Subcutaneous abdominal adipose tissue (tissue), 5 donors: Measurements from ENCODE around the gene DNPEP.
A peak's percentile ranks its signal among the peaks of the same experiment; 100 is the strongest.
"Not testable (repeated sequence)": the region's sequence is repeated elsewhere in the genome, so short reads cannot be mapped to it uniquely, and the experiment has no call there.

Source experiments
- H3K27ac ChIP-seq: one replicate; pipeline ENCODE4 v1.7.0; 2013; ENCODE audit warnings: low read depth, mild to moderate bottlenecking, inconsistent platforms, low read length, moderate library complexity
- H3K27me3 ChIP-seq, 5 donors: one replicate each; pipeline ENCODE4 v1.7.0; 2013; ENCODE audit warnings: low read length in 5 of 5, inconsistent platforms in 1 of 5; ENCODE audit not compliant: control insufficient read depth in 5 of 5, insufficient read depth in 4 of 5
- H3K36me3 ChIP-seq, 5 donors: one replicate each; pipeline ENCODE4 v1.7.0; 2013; ENCODE audit warnings: low read length in 5 of 5; ENCODE audit not compliant: control insufficient read depth in 5 of 5, insufficient read depth in 5 of 5
- H3K4me1 ChIP-seq, 5 donors: one replicate each; pipeline ENCODE4 v1.7.0; 2013; ENCODE audit warnings: low read length in 5 of 5, mild to moderate bottlenecking in 3 of 5, moderate library complexity in 1 of 5; ENCODE audit not compliant: control insufficient read depth in 5 of 5, insufficient read depth in 5 of 5
- H3K4me3 ChIP-seq, 5 donors: one replicate each; pipeline ENCODE4 v1.7.0; 2013; ENCODE audit warnings: low read length in 5 of 5, low read depth in 1 of 5
- H3K9ac ChIP-seq, 5 donors: one replicate each; pipeline ENCODE4 v1.7.0; 2013; ENCODE audit warnings: low read length in 5 of 5, mild to moderate bottlenecking in 4 of 5, moderate library complexity in 3 of 5
- H3K9me3 ChIP-seq, 5 donors: one replicate each; pipeline ENCODE4 v1.7.0; 2013; ENCODE audit warnings: low read length in 5 of 5; ENCODE audit not compliant: control insufficient read depth in 5 of 5
- donor health status: healthy.
- donor health status: healthy.
- donor health status: healthy.
- donor health status: healthy.
- donor health status: healthy.

Gene DNPEP

DNA sequence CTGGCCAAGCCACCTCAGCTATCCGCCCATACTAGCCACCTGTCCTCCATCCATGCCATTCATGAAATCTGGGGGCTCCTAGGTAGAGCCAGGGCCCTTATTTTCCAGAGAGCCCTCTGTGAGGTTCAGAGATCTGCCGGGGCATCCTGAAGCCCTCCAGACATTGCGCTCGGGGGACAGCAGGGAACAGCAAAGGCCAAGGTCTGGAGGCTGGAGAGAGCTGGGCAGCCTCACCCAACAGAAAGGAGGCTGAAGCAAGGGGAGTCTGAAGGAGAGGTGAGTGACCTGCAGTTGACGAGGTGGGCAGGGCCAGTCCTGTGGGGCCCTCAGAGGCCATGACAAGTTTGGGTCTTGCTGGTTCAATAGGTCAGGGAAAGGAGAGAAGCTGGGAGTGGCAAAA lies 21.9 kb upstream of the DNPEP start:
- peaks cover 0 to 6% (median 2%) of the 10 kb centered on the region in 5 donors for H3K27me3 ChIP-seq
- no peak overlapping the region for H3K9ac ChIP-seq
- no peak overlapping the region for H3K27ac ChIP-seq
- peaks cover 0 to 8% (median 4%) of the 10 kb centered on the region in 5 donors for H3K9me3 ChIP-seq
- H3K36me3 ChIP-seq = no peaks in the 10 kb centered on the region
- no peak overlapping the region for H3K4me3 ChIP-seq
- no peaks in the 10 kb centered on the region for H3K4me1 ChIP-seq

DNA sequence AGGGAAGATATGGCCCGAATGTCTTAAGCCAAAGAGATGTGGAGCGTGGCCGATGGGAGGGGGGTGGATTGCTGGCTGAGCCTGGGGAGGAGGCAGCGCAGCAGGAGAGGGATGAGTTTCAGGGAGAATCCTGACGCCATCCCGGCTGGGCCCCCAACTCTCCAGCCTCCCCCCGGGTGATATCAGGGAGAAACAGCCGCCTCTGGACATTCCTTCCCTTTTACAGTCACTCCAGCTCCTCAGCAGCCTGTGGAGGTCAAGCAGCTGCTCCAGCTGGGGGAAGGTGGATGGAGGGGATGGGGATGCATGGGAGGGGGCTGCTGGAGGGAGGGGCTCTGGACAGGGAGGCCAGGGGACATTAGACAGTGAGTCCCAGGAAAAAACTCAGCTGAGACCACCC lies 20.9 kb upstream of the DNPEP start:
- Histone ChIP-seq H3K36me3 (no peaks in the 10 kb centered on the region), H3K9me3 (peaks cover 0 to 8% (median 4%) of the 10 kb centered on the region in 5 donors), H3K27ac (no peak overlapping the region), H3K9ac (no peak overlapping the region), H3K4me1 (no peaks in the 10 kb centered on the region), H3K27me3 (peaks cover 0 to 6% (median 4%) of the 10 kb centered on the region in 5 donors), H3K4me3 (no peak overlapping the region)

DNA sequence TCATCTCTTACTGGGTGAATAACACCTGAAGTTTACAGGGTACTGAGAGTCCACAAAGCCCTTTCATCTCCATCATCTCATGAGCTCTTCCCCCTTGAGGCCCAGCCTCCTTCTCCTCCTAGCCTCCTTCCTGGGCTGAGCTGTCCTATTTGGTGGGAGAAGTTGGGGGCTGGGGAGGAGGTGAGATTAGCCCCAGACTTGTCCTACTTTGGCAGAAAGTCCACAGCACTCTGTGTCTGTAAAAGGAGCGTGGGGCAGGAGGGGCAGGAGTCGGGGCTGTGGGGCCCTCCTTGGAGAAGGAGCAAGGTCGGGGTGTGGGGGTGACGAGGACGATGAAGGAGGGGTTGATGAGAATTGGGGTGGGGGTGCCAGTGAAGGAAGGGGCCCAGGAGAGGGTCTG lies 20.5 kb upstream of the DNPEP start:
- H3K9me3 ChIP-seq = peaks cover 0 to 6% (median 2%) of the 10 kb centered on the region in 5 donors
- no peak overlapping the region for H3K27ac ChIP-seq
- peaks cover 0 to 6% (median 3%) of the 10 kb centered on the region in 5 donors for H3K27me3 ChIP-seq
- H3K4me3 ChIP-seq = no peak overlapping the region
- no peaks in the 10 kb centered on the region for H3K4me1 ChIP-seq
- no peaks in the 10 kb centered on the region for H3K36me3 ChIP-seq
- H3K9ac ChIP-seq = no peak overlapping the region

DNA sequence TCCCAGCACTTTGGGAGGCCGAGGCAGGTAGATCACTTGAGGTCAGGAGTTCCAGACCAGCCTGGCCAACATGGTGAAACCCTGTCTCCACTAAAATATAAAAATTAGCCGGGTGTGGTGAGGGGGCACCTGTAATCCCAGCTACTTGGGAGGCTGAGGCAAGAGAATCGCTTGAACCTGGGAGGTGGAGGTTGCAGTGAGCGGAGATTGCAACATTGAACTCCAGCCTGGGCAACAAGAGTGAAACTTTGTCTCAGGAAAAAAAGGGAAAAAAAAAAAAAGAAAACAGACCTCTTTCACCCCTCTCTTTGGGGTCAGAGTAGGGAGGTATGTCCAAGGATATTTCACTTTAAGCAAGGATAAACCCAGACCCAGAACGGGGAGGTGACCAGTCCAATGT lies 19.6 kb upstream of the DNPEP start:
- not testable (repeated sequence) for H3K4me1 ChIP-seq, H3K27me3 ChIP-seq, H3K9ac ChIP-seq, H3K9me3 ChIP-seq, H3K4me3 ChIP-seq, H3K36me3 ChIP-seq, H3K27ac ChIP-seq

DNA sequence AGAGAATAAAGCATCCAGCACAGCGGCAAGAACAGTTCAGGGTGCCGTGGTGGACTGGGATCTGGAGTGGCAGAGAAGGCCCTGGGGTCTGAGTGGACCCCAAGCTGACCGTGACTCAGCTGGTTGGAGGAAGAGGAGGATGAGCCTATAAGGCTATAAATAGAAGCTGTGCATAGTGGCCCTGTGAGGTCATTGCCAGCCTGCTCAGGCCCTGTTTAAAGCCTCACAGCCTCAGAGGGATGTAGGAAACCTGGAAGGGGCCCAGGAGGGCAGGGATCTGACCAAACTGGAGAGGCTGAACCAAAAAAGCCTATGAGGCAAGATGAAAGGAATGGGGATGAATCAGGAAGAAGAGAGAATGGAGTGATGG lies 19.1 kb upstream of the DNPEP start:
- Histone ChIP-seq H3K27ac (no peak overlapping the region), H3K4me1 (peaks cover 0 to 10% (median 0%) of the 10 kb centered on the region in 5 donors), H3K4me3 (no peak overlapping the region)

DNA sequence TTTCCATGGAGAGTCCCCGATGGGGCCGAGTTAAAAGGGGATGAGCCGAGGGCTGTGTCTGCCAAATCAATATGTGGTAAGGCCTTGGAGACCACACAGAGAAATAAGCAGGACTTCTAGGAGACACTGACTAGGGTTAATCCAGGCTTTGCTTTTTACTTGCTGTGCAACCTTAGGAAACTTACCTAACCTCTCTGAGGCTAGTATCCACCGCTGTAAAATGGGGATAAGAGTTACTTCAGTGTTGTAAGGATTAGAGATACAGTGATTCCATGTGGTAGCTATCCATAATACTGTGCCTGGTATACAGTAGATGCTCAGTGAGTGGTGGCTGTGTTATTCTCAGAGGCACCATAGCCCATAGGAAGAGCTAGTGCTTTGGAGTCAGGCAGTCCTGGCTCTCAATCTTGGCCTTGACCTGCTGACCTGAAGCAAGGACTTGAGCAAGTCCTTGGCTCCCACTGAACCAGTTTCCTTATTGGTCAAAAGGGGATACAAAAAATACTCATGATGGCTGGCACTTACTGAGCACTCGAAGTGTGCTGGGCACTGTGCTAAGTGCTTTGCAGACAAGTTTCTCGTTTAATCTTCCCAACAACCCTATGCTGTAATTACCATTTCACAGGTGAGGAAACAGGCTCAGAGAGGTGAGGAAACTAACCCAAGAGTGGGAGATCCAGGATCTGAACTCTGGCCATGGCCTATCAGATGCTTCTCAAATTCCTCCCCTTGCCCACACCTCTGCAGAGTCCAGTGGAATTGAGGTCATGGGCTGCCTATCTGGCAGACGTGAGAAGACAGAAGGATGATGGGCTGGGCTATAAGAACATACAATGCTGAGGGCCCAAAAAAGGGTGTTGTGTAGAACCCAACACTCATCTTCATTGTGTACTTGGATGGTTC lies 18.5 kb upstream of the DNPEP start:
- peaks cover 0 to 4% (median 2%) of the 10 kb centered on the region in 5 donors for H3K27me3 ChIP-seq
- H3K4me3 ChIP-seq = no peak overlapping the region
- no peaks in the 10 kb centered on the region for H3K9me3 ChIP-seq
- no peaks in the 10 kb centered on the region for H3K36me3 ChIP-seq
- no peak overlapping the region for H3K27ac ChIP-seq
- H3K4me1 ChIP-seq = peaks cover 0 to 12% (median 0%) of the 10 kb centered on the region in 5 donors
- no peak overlapping the region for H3K9ac ChIP-seq

More for the DNA sequence above, 19.1 kb upstream of the DNPEP start:
- no peaks in the 10 kb centered on the region for H3K36me3 ChIP-seq
- peaks cover 0 to 5% (median 3%) of the 10 kb centered on the region in 5 donors for H3K27me3 ChIP-seq
- no peak overlapping the region for H3K9ac ChIP-seq
- no peaks in the 10 kb centered on the region for H3K9me3 ChIP-seq

DNA sequence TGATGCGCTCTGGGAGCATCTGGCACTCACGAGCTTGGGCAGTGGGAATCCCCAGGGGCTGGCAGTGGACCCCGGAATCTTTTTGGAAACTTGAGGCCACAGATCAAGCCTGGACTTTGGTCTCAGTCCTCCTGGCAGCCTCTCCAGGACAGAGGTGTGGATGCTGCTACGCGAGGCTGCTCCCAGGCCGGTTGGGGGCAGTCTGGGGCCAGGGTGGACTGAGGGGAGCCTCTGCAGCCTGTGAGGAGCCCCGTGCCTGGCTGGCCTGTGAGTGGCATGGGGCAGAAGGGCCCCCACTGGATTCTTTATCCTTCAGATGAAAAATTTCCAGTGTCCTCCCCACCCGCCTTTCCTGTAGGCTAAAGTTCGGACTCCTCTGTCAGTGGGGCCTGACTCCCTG lies 17.7 kb upstream of the DNPEP start:
- Histone ChIP-seq H3K27me3 (peaks cover 0 to 4% (median 2%) of the 10 kb centered on the region in 5 donors), H3K36me3 (no peaks in the 10 kb centered on the region), H3K4me3 (no peak overlapping the region), H3K27ac (no peak overlapping the region), H3K9me3 (no peaks in the 10 kb centered on the region), H3K4me1 (peaks cover 0 to 12% (median 0%) of the 10 kb centered on the region in 5 donors), H3K9ac (peak overlapping the region in 1 of 5 donors; percentile 29)

DNA sequence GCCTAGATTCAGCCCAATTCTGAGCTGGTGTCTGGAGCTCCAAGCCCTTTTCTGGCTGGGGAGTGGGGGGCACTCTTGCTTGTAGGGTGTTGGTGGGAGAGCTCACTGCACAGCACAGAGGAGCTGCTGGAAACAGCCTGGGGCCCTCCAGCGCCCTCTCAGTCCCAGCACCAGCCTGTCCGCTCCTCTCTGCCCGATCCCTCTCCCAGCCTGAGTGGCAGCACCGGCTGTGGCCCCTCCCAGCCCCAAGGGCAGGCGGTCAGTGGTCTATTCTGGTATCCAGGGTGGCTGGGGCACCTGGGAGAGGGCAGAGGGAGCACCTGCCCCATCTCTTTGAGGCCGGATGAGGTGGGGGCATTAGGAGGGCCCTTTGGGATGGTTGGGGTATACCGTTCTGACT lies 17.2 kb upstream of the DNPEP start:
- H3K27ac ChIP-seq = no peak overlapping the region
- H3K9me3 ChIP-seq = no peaks in the 10 kb centered on the region
- peaks cover 0 to 12% (median 0%) of the 10 kb centered on the region in 5 donors for H3K4me1 ChIP-seq
- no peaks in the 10 kb centered on the region for H3K36me3 ChIP-seq
- H3K4me3 ChIP-seq = no peak overlapping the region
- H3K9ac ChIP-seq = no peak overlapping the region
- H3K27me3 ChIP-seq = peaks cover 0 to 4% (median 2%) of the 10 kb centered on the region in 5 donors

DNA sequence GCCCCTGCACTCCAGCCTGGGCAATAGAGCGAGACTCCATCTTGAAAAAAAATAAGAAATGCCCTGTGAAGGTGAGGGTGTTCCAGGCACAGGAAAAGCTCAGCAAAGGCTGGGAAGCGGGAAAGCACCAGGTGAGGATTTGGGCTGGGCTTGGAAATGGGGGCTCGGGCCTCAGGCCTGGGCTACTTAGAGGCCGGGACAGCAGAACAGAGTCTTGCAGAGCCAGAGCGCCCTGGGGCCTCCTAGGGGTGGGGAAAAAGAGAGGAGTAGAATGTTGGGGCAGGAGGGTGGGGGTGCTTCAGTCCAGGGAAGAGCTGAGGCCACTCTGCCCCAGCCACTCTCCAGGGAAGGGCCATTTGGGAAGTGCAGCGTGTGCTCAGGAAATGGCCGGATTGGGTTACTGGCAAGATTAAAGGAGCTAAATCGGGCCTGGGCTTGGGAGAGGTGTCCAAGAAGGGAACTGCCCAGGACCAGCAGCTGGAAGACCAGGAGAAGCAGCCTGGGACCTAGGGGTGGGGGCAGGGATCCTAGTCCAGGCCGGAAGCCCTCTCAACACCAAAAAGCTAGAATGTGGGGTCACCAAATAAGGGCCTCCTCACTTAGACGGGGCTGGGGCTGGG lies 16.7 kb upstream of the DNPEP start:
- Histone ChIP-seq H3K9ac (no peak overlapping the region), H3K36me3 (no peaks in the 10 kb centered on the region), H3K4me1 (peaks cover 0 to 12% (median 0%) of the 10 kb centered on the region in 5 donors), H3K27me3 (peaks cover 0 to 4% (median 2%) of the 10 kb centered on the region in 5 donors), H3K9me3 (no peaks in the 10 kb centered on the region), H3K4me3 (no peak overlapping the region), H3K27ac (no peak overlapping the region)

DNA sequence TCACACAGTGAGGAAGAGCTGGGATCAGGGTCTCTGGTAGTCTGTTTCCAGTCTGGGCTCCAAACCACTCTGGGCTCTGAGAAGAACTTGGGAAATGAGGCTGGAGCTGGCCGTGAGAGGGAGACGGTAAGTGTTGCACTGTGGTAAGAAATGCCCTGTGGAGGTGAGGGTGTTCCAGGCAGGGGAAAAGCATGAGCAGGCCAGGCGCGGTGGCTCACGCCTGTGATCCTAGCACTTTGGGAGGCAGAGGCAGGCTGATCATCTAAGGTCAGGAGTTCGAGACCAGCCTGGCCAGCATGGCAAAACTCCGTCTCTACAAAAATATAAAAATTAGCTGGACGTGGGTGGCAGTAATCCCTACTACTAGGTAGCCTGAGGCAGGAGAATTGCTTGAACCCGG lies 16.1 kb upstream of the DNPEP start:
- H3K4me3 ChIP-seq = no peak overlapping the region
- no peaks in the 10 kb centered on the region for H3K36me3 ChIP-seq
- H3K27me3 ChIP-seq = peaks cover 0 to 4% (median 2%) of the 10 kb centered on the region in 5 donors
- H3K27ac ChIP-seq = no peak overlapping the region
- H3K9me3 ChIP-seq = no peaks in the 10 kb centered on the region
- H3K9ac ChIP-seq = no peak overlapping the region
- peaks cover 0 to 12% (median 0%) of the 10 kb centered on the region in 5 donors for H3K4me1 ChIP-seq
